Measurements from ENCODE around the gene COP1.
"Not testable (repeated sequence)": the region's sequence is repeated elsewhere in the genome, so short reads cannot be mapped to it uniquely, and the experiment has no call there.

The COP1 gene

DNA sequence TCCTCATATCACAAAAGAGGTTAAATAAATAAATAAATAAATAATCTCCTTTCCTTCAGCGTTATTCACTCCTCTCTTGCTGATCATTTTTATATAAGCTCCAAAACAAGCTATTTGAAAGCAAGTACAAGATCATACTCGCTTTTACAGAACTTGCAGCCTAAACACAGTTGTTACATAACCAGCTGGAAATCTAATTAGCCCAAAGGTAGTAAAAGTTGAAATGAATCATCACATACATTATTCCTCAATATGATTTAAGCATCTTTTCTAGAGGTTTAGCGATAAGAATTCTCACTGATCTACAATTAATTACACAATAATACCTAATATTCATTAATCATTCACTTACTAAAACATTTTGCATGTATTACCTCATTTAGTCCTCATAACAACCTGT, 160.2 kb downstream of the COP1 start:
- H3K4me3 ChIP-seq (ENCODE audit: low read depth, low read length), result no peak overlapping the region
- in situ Hi-C loops (cut with HindIII; ENCODE audit: low sequenced_read_pairs), result no loop called here
- TF ChIP-seq CTCF (IDR thresholded peaks at IDR 0.05; ENCODE audit: low read depth, low read length), result no peak
- DNase-seq (ENCODE audit: low read depth, low spot score), result no peak

- in situ Hi-C loops (cut with HindIII; ENCODE audit: low sequenced_read_pairs), result no loop called here
- no peak overlapping the region for H3K4me3 ChIP-seq (ENCODE audit: low read depth, low read length)
- TF ChIP-seq CTCF (IDR thresholded peaks at IDR 0.05; ENCODE audit: low read depth, low read length), result no peak
- DNase-seq (ENCODE audit: low read depth, low spot score), result no peak
Measured at GRCh38 chr1:176043537-176043936, 163.5 kb downstream of the COP1 start.

- in situ Hi-C loops (cut with HindIII; ENCODE audit: low sequenced_read_pairs), result no loop called here
- peak; percentile 46 for DNase-seq (ENCODE audit: low read depth, low spot score)
- no peak for TF ChIP-seq CTCF (IDR thresholded peaks at IDR 0.05; ENCODE audit: low read depth, low read length)
- H3K4me3 ChIP-seq (ENCODE audit: low read depth, low read length), result no peak overlapping the region
Measured at GRCh38 chr1:176033881-176034280, 173.2 kb downstream of the COP1 start.

- peak; percentile 14 for DNase-seq (ENCODE audit: low read depth, low spot score)
- TF ChIP-seq CTCF (IDR thresholded peaks at IDR 0.05; ENCODE audit: low read depth, low read length), result no peak
- no peak overlapping the region for H3K4me3 ChIP-seq (ENCODE audit: low read depth, low read length)
- in situ Hi-C loops (cut with HindIII; ENCODE audit: low sequenced_read_pairs), result no loop called here
Measured at GRCh38 chr1:176033474-176033873, 173.6 kb downstream of the COP1 start.

GRCh38 chr1:176032040-176032645, 174.9 kb downstream of the COP1 start:
- in situ Hi-C loops (cut with HindIII; ENCODE audit: low sequenced_read_pairs), result no loop called here
- DNase-seq (ENCODE audit: low read depth, low spot score), result no peak
- no peak overlapping the region for H3K4me3 ChIP-seq (ENCODE audit: low read depth, low read length)
- TF ChIP-seq CTCF (IDR thresholded peaks at IDR 0.05; ENCODE audit: low read depth, low read length), result no peak

DNA sequence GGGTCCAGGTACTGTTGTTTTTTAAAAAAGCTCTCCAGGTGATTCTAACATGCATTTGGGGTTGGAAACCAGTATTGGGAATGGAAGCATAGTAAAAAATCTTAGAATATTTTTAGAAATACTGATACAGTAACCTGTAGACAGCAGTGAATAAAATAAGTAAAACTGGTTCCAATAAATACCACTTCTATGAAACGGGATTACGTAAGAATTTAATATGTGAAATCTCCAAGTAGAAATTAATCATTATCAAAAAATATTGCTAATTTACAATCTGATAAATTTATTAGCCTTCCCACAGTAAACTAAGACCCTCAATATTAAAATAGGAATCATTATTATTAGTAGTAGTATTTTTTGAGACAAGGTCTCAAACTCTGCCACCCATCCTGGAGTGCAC, 177.5 kb downstream of the COP1 start:
- DNase-seq (ENCODE audit: low read depth, low spot score), result no peak
- no peak for TF ChIP-seq CTCF (IDR thresholded peaks at IDR 0.05; ENCODE audit: low read depth, low read length)
- in situ Hi-C loops (cut with HindIII; ENCODE audit: low sequenced_read_pairs), result no loop called here
- H3K4me3 ChIP-seq (ENCODE audit: low read depth, low read length), result no peak overlapping the region

DNA sequence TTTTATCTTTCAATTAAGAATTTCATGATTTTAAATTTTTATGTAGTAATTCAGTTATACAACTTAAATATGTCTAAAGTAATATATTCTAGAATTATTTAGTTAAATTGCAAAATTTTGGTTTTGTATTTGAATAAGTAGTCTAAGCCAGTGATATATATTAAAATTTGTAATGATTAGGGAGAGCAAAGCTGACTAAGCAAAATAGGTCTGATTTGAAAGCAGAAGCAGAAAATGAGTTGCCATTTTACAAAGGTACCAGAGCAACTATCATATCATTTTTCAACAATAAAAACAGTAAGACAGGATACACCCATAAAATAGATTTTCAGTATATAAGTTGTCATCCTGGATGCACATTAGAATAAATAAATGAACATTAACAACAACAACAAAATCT, 177.9 kb downstream of the COP1 start:
- in situ Hi-C loops (cut with HindIII; ENCODE audit: low sequenced_read_pairs), result no loop called here
- TF ChIP-seq CTCF (IDR thresholded peaks at IDR 0.05; ENCODE audit: low read depth, low read length), result no peak
- DNase-seq (ENCODE audit: low read depth, low spot score), result no peak
- no peak overlapping the region for H3K4me3 ChIP-seq (ENCODE audit: low read depth, low read length)

- DNase-seq (ENCODE audit: low read depth, low spot score); in situ Hi-C loops (cut with HindIII; ENCODE audit: low sequenced_read_pairs); H3K4me3 ChIP-seq (ENCODE audit: low read depth, low read length): not testable (repeated sequence)
Measured at GRCh38 chr1:176027934-176028333, 179.2 kb downstream of the COP1 start.

Measured in astrocyte of the spinal cord (primary cell).